Measurements from ENCODE around the gene RAB40AL. TPM values are rescaled to one million over a fixed set of nuclear protein-coding genes. Genes with fewer than 3 reads are reported as not detected.

The RAB40AL gene
- polyA plus RNA-seq, 2 of the 4 experiments (the other 2 are of a cell fraction): 0.48 TPM; not detected in 1

GRCh38 chrX:102950908-102951866, 14.1 kb downstream of the RAB40AL start:
- WGBS (ENCODE audit: missing lambda C conversion rate): 6% methylated on average over 12 of the region's 14 CpGs
- FAIRE-seq: peak; percentile 49
- peak; percentile 11 to 48 for DNase-seq (ENCODE audit: low read depth in 1 of 2, low spot score in 1 of 2)
- no peaks in the 10 kb centered on the region for H3K9me3 ChIP-seq
- ATAC-seq: peak; percentile 95
- ChIA-PET POLR2A (no interaction called here), CTCF (interaction anchor here (0.5 to 4.2 kb wide), 36 partner anchors 9 to 1470 kb away, joined by 3 to 46 read pairs (median 4); no protein-coding TSS in a partner anchor)
- H3K4me2 ChIP-seq: peak overlapping the region; percentile 82
- peak overlapping the region; percentile 32 for H3K4me3 ChIP-seq
- H3K27ac ChIP-seq: no peak overlapping the region
- TF ChIP-seq MAX (IDR thresholded peaks at IDR 0.05): no peak
- no peak for TF ChIP-seq POLR2A (IDR thresholded peaks at IDR 0.05; ENCODE audit: low read length)
- no peak for TF ChIP-seq ZC3H11A (IDR thresholded peaks at IDR 0.05)
- TF ChIP-seq SMC3 (IDR thresholded peaks at IDR 0.05): peak; percentile 57
- no peak for TF ChIP-seq ELK1 (IDR thresholded peaks at IDR 0.05; ENCODE audit: low read depth, low read length)
- peak; percentile 10 for TF ChIP-seq MAFK (IDR thresholded peaks at IDR 0.05; ENCODE audit: partially characterized antibody)
- peak; percentile 57 for TF ChIP-seq CTCF (IDR thresholded peaks at IDR 0.05)
- TF ChIP-seq RAD21 (conservative IDR thresholded peaks at IDR 0.05 in 1 of 2, IDR thresholded peaks at IDR 0.05 in 1 of 2): peak; percentile 24 to 37; a peak in 2 of 5 replicates
- TF ChIP-seq RARB (CRISPR knock-in tag; IDR thresholded peaks at IDR 0.05): no peak
- no peaks in the 10 kb centered on the region for H3K4me1 ChIP-seq

GRCh38 chrX:102957751-102958150, 20.7 kb downstream of the RAB40AL start:
- TF ChIP-seq HDAC2 (IDR thresholded peaks at IDR 0.05) (no peak), HEYL (CRISPR knock-in tag; IDR thresholded peaks at IDR 0.05) (no peak), MYC (IDR thresholded peaks at IDR 0.05; ENCODE audit: borderline replicate concordance, low read length) (no peak), ZFP36 (IDR thresholded peaks at IDR 0.05; ENCODE audit: borderline replicate concordance, partially characterized antibody) (no peak), CBX8 (IDR thresholded peaks at IDR 0.05) (no peak), ELK1 (IDR thresholded peaks at IDR 0.05; ENCODE audit: low read depth, low read length) (no peak), JUNB (IDR thresholded peaks at IDR 0.05) (no peak), NFE2L2 (conservative IDR thresholded peaks at IDR 0.05; ENCODE audit: low read length) (no peak), RARB (CRISPR knock-in tag; IDR thresholded peaks at IDR 0.05) (no peak), NPAS2 (CRISPR knock-in tag; IDR thresholded peaks at IDR 0.05; ENCODE audit: borderline replicate concordance) (no peak)
- Histone ChIP-seq H3K4me2 (no peak overlapping the region), H3K9me3 (no peaks in the 10 kb centered on the region), H3K4me1 (no peaks in the 10 kb centered on the region), H3K27ac (no peak overlapping the region), H3K4me3 (no peak overlapping the region)
- DNase-seq (ENCODE audit: low read depth in 1 of 2, low spot score in 1 of 2) (no peak), FAIRE-seq (no peak), ATAC-seq (no peak)
- POLR2A ChIA-PET: no interaction called here
- 55% methylated on average over 2 of the region's 2 CpGs for WGBS (ENCODE audit: missing lambda C conversion rate)
- CTCF ChIA-PET: no interaction called here

- ChIA-PET CTCF (interaction anchor here (0.6 to 1.2 kb wide), 2 partner anchors 10 to 1638 kb away, joined by 3 read pairs; no protein-coding TSS in a partner anchor), POLR2A (no interaction called here)
- H3K9me3 ChIP-seq: no peaks in the 10 kb centered on the region
- no peak overlapping the region for H3K4me3 ChIP-seq
- no peak overlapping the region for H3K4me2 ChIP-seq
- WGBS (ENCODE audit: missing lambda C conversion rate): 80% methylated on average over 5 of the region's 5 CpGs
- no peak for DNase-seq (ENCODE audit: low read depth in 1 of 2, low spot score in 1 of 2)
- H3K27ac ChIP-seq: no peak overlapping the region
- H3K4me1 ChIP-seq: no peaks in the 10 kb centered on the region
- no peak for ATAC-seq
- no peak for FAIRE-seq
- TF ChIP-seq SMC3 (IDR thresholded peaks at IDR 0.05) (no peak), PBX3 (IDR thresholded peaks at IDR 0.05) (no peak), HDAC2 (IDR thresholded peaks at IDR 0.05) (no peak), ATOH8 (CRISPR knock-in tag; IDR thresholded peaks at IDR 0.05; ENCODE audit: low read depth) (no peak), RFX5 (IDR thresholded peaks at IDR 0.05) (no peak), HES2 (IDR thresholded peaks at IDR 0.05) (no peak), HMGXB4 (CRISPR knock-in tag; IDR thresholded peaks at IDR 0.05; ENCODE audit: borderline replicate concordance) (no peak), CBX8 (IDR thresholded peaks at IDR 0.05) (no peak), NR3C1 (IDR thresholded peaks at IDR 0.05) (no peak), KDM5A (IDR thresholded peaks at IDR 0.05) (no peak), MYC (IDR thresholded peaks at IDR 0.05; ENCODE audit: borderline replicate concordance, low read length) (no peak)
Observed at GRCh38 chrX:102958794-102959193, 21.7 kb downstream of the RAB40AL start.
